Adipocyte (in vitro differentiated cells): Measurements from ENCODE around the gene PWP2.
"Not testable (repeated sequence)": the region's sequence is repeated elsewhere in the genome, so short reads cannot be mapped to it uniquely, and the experiment has no call there.

Experiments
- DNase-seq: peaks from one replicate; pipeline ENCODE4 v3.0.0-alpha.2; 2015; ENCODE audit warnings: low read depth
- H3K27me3 ChIP-seq: replicated peaks from 2 replicates; pipeline ENCODE4 v1.7.0; 2013; ENCODE audit warnings: mild to moderate bottlenecking, low read length, moderate library complexity; ENCODE audit not compliant: control insufficient read depth, insufficient read depth
- H3K36me3 ChIP-seq: 2 replicates; pipeline ENCODE4 v1.7.0; 2013; ENCODE audit warnings: low read length, mild to moderate bottlenecking, moderate library complexity; ENCODE audit not compliant: control insufficient read depth, insufficient read depth, severe bottlenecking
- H3K4me1 ChIP-seq: 2 replicates; pipeline ENCODE4 v1.7.0; 2013; ENCODE audit warnings: mild to moderate bottlenecking, low read length, moderate library complexity; ENCODE audit not compliant: control insufficient read depth, insufficient read depth
- H3K4me3 ChIP-seq: 2 replicates; pipeline ENCODE4 v1.7.0; 2013; ENCODE audit warnings: mild to moderate bottlenecking, low read length, moderate library complexity
- H3K9ac ChIP-seq: 2 replicates; pipeline ENCODE4 v1.7.0; 2013; ENCODE audit warnings: mild to moderate bottlenecking, low read length, moderate library complexity
- H3K9me3 ChIP-seq: 2 replicates; pipeline ENCODE4 v1.7.0; 2013; ENCODE audit warnings: mild to moderate bottlenecking, low read length, moderate library complexity; ENCODE audit not compliant: control insufficient read depth

The PWP2 gene

GRCh38 chr21:44143380-44143779, 36.2 kb downstream of the PWP2 start:
- H3K4me3 ChIP-seq, H3K9me3 ChIP-seq, H3K9ac ChIP-seq, H3K36me3 ChIP-seq, H3K27me3 ChIP-seq, DNase-seq, H3K4me1 ChIP-seq: not testable (repeated sequence)

GRCh38 chr21:44143996-44144395, 36.8 kb downstream of the PWP2 start:
- H3K27me3 ChIP-seq, H3K36me3 ChIP-seq, H3K9ac ChIP-seq, H3K4me1 ChIP-seq, H3K4me3 ChIP-seq, DNase-seq, H3K9me3 ChIP-seq: not testable (repeated sequence)

GRCh38 chr21:44144784-44145602, 37.8 kb downstream of the PWP2 start:
- not testable (repeated sequence) for DNase-seq, H3K4me1 ChIP-seq, H3K27me3 ChIP-seq, H3K4me3 ChIP-seq, H3K36me3 ChIP-seq, H3K9me3 ChIP-seq, H3K9ac ChIP-seq

- not testable (repeated sequence) for DNase-seq, H3K9me3 ChIP-seq, H3K4me3 ChIP-seq, H3K4me1 ChIP-seq, H3K36me3 ChIP-seq, H3K27me3 ChIP-seq, H3K9ac ChIP-seq
Measured at GRCh38 chr21:44145616-44146015, 38.4 kb downstream of the PWP2 start.

GRCh38 chr21:44147108-44147507, 39.9 kb downstream of the PWP2 start:
- not testable (repeated sequence) for H3K4me1 ChIP-seq, H3K27me3 ChIP-seq, H3K36me3 ChIP-seq, H3K9me3 ChIP-seq, H3K4me3 ChIP-seq, H3K9ac ChIP-seq, DNase-seq

GRCh38 chr21:44150255-44150654, 43.1 kb downstream of the PWP2 start:
- not testable (repeated sequence) for DNase-seq, H3K9me3 ChIP-seq, H3K9ac ChIP-seq, H3K27me3 ChIP-seq, H3K4me1 ChIP-seq, H3K36me3 ChIP-seq, H3K4me3 ChIP-seq

GRCh38 chr21:44153214-44153888, 46.2 kb downstream of the PWP2 start:
- not testable (repeated sequence) for H3K27me3 ChIP-seq, H3K36me3 ChIP-seq, DNase-seq, H3K4me1 ChIP-seq, H3K9ac ChIP-seq, H3K4me3 ChIP-seq, H3K9me3 ChIP-seq

- H3K36me3 ChIP-seq, H3K4me1 ChIP-seq, H3K27me3 ChIP-seq, H3K9me3 ChIP-seq, DNase-seq, H3K9ac ChIP-seq, H3K4me3 ChIP-seq: not testable (repeated sequence)
Measured at GRCh38 chr21:44153889-44154228, 46.7 kb downstream of the PWP2 start.

GRCh38 chr21:44154816-44155230, 47.6 kb downstream of the PWP2 start:
- not testable (repeated sequence) for DNase-seq, H3K4me1 ChIP-seq, H3K27me3 ChIP-seq, H3K9me3 ChIP-seq, H3K9ac ChIP-seq, H3K36me3 ChIP-seq, H3K4me3 ChIP-seq

GRCh38 chr21:44155231-44155993, 48.2 kb downstream of the PWP2 start:
- H3K36me3 ChIP-seq, H3K27me3 ChIP-seq, DNase-seq, H3K4me1 ChIP-seq, H3K9me3 ChIP-seq, H3K4me3 ChIP-seq, H3K9ac ChIP-seq: not testable (repeated sequence)

GRCh38 chr21:44155994-44156380, 48.8 kb downstream of the PWP2 start:
- DNase-seq, H3K9me3 ChIP-seq: not testable (repeated sequence)

More at GRCh38 chr21:44155994-44156380, 48.8 kb downstream of the PWP2 start:
- not testable (repeated sequence) for H3K36me3 ChIP-seq, H3K9ac ChIP-seq, H3K4me3 ChIP-seq, H3K27me3 ChIP-seq, H3K4me1 ChIP-seq
